Measurements from ENCODE around the gene PRRX1. TPM values are rescaled to one million over a fixed set of nuclear protein-coding genes. Genes with fewer than 3 reads are reported as not detected.

Gene PRRX1
- total and polyA plus RNA-seq, 12 donors, result 6.8 to 23.4 (median 13.6) TPM

GRCh38 chr1:170705981-170706380, 42.0 kb downstream of the PRRX1 start:
- intact Hi-C loops (cut with DNase I), result no loop called here
- no peak overlapping the region for H3K4me3 ChIP-seq

GRCh38 chr1:170707117-170707516, 43.2 kb downstream of the PRRX1 start:
- Histone ChIP-seq H3K4me3 (no peak overlapping the region), H3K27me3 (no peaks in the 10 kb centered on the region), H3K27ac (no peak overlapping the region), H3K9me3 (replicated peaks in 1 of 3) (no peaks in the 10 kb centered on the region), H3K36me3 (replicated peaks in 1 of 2) (no peaks in the 10 kb centered on the region), H3K4me1 (replicated peaks in 1 of 2) (peaks cover 7 to 8% of the 10 kb centered on the region in 2 donors)
- intact Hi-C loops (cut with DNase I), result no loop called here
- DNase-seq, result no peak
- TF ChIP-seq CTCF (IDR thresholded peaks at IDR 0.05) (no peak), POLR2A (IDR thresholded peaks at IDR 0.05) (no peak)

More at GRCh38 chr1:170705981-170706380, 42.0 kb downstream of the PRRX1 start:
- H3K27ac ChIP-seq, result no peak overlapping the region
- no peak for TF ChIP-seq POLR2A (IDR thresholded peaks at IDR 0.05)
- no peaks in the 10 kb centered on the region for H3K36me3 ChIP-seq (replicated peaks in 1 of 2)
- no peaks in the 10 kb centered on the region for H3K27me3 ChIP-seq
- no peaks in the 10 kb centered on the region for H3K9me3 ChIP-seq (replicated peaks in 1 of 3)
- H3K4me1 ChIP-seq (replicated peaks in 1 of 2), result peaks cover 7 to 8% of the 10 kb centered on the region in 2 donors
- no peak for DNase-seq

GRCh38 chr1:170707959-170708655, 44.2 kb downstream of the PRRX1 start:
- DNase-seq, result peak; percentile 30 to 69 (median 49)
- Histone ChIP-seq H3K36me3 (replicated peaks in 1 of 2) (no peaks in the 10 kb centered on the region), H3K9me3 (replicated peaks in 1 of 3) (no peaks in the 10 kb centered on the region), H3K27ac (peak overlapping the region in 3 of 5 donors; percentile 48 to 81 (median 56)), H3K4me3 (no peak overlapping the region), H3K27me3 (no peaks in the 10 kb centered on the region), H3K4me1 (replicated peaks in 1 of 2) (peaks cover 7 to 8% of the 10 kb centered on the region in 2 donors)
- intact Hi-C loops (cut with DNase I), result no loop called here
- TF ChIP-seq CTCF (IDR thresholded peaks at IDR 0.05), result no peak
- TF ChIP-seq POLR2A (IDR thresholded peaks at IDR 0.05), result peak in 1 of 2 donors; percentile 19
- WGBS, 4 donors, result 52 to 58% (median 56%) methylated on average over 5 of the region's 5 CpGs

- Histone ChIP-seq H3K36me3 (replicated peaks in 1 of 2) (no peaks in the 10 kb centered on the region), H3K4me1 (replicated peaks in 1 of 2) (peaks cover 7 to 8% of the 10 kb centered on the region in 2 donors), H3K27me3 (no peaks in the 10 kb centered on the region), H3K27ac (no peak overlapping the region), H3K9me3 (replicated peaks in 1 of 3) (no peaks in the 10 kb centered on the region), H3K4me3 (no peak overlapping the region)
- TF ChIP-seq POLR2A (IDR thresholded peaks at IDR 0.05) (no peak), CTCF (IDR thresholded peaks at IDR 0.05) (no peak)
- DNase-seq, result no peak
- intact Hi-C loops (cut with DNase I), result no loop called here
Measured at GRCh38 chr1:170711682-170712081, 47.8 kb downstream of the PRRX1 start.

GRCh38 chr1:170714163-170714562, 50.2 kb downstream of the PRRX1 start:
- Histone ChIP-seq H3K27me3 (no peaks in the 10 kb centered on the region), H3K4me1 (replicated peaks in 1 of 2) (no peaks in the 10 kb centered on the region), H3K36me3 (replicated peaks in 1 of 2) (no peaks in the 10 kb centered on the region), H3K27ac (no peak overlapping the region), H3K4me3 (no peak overlapping the region), H3K9me3 (replicated peaks in 1 of 3) (no peaks in the 10 kb centered on the region)
- TF ChIP-seq CTCF (IDR thresholded peaks at IDR 0.05), result no peak
- no peak for DNase-seq
- 84 to 95% (median 87%) methylated on average over 5 of the region's 5 CpGs for WGBS, 4 donors
- intact Hi-C loops (cut with DNase I), result no loop called here

Data from adrenal gland (tissue), 12 donors.